Stimulated activated CD8-positive, alpha-beta memory T cell treated with anti-CD3 and anti-CD28 coated beads, Interleukin-4, amount 100 ng/mL, for 1 hour (primary cell): ENCODE results near the gene CTBS.
"Not testable (repeated sequence)": the region's sequence is repeated elsewhere in the genome, so short reads cannot be mapped to it uniquely, and the experiment has no call there.

ENCODE experiments used
- DNase-seq, 2 donors: peaks; one replicate each; pipeline ENCODE4 v3.0.0-alpha.2; 2020; ENCODE audit warnings: low read depth in 2 of 2, low spot score in 1 of 2

CTBS gene, protein sequence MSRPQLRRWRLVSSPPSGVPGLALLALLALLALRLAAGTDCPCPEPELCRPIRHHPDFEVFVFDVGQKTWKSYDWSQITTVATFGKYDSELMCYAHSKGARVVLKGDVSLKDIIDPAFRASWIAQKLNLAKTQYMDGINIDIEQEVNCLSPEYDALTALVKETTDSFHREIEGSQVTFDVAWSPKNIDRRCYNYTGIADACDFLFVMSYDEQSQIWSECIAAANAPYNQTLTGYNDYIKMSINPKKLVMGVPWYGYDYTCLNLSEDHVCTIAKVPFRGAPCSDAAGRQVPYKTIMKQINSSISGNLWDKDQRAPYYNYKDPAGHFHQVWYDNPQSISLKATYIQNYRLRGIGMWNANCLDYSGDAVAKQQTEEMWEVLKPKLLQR

DNA sequence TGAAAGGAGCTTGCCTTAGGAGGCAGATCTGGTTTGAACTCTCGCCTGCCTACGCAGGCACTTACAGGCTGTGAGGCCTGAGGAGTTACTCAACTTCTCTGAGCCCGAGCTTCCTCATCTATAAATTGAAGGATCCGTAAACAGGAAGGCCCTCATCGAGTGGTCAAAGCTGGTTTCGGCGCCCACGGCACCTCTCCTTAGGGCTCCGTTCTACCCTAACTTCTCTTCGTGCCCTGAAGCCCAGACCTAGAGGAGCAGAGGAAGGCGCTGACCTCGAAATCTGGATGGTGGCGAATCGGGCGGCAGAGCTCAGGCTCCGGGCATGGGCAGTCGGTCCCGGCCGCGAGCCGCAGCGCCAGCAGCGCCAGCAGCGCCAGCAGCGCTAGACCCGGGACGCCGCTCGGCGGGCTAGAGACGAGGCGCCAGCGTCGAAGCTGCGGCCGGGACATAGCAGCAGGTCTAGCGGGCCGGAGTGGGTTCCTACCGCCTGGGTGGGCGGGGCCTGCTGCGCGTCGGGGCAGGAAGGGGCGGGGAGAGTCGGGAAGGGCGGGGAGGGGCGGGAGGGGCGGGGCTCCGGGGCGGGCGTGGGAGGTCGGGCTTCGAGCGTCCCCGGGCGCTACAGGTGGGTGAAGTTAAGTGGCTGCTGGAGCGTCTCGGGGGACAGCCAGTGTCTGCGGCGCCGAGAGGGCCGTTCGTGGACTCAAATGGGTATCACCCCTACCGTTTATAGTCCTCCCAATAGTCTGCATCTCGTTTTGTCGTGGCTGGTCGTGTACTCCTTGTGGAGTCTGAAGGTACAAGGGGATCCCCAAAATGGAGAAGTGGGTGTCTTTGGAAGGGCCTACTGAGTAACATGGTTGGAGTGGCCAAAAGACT is at the start of gene CTBS:
Gene CTBS (minus strand): TSS at position 474 of the 876 bp plus-strand sequence. CDS start 25 bp downstream, at position 449.
- DNase-seq = peak; percentile 64 to 73

DNA sequence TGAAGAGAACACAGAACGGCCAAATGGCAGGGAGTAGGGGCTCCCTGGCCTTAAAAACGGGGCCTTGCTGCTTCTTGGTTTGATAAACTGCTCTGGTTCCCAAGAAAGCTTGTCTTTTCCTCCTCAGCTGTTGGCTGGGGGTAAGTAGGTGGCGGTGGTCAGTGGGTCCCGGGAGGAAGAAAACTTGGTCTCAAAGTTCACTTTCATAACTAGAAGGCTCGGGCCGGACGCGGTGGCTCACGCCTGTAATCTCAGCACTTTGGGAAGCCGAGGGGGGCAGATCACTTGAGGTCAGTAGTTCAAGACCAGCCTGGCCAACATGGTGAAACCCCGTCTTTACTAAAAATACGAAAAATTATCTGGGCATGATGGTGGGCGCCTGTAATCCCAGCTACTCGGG is 47.3 kb upstream of the CTBS start:
- no peak for DNase-seq

DNA sequence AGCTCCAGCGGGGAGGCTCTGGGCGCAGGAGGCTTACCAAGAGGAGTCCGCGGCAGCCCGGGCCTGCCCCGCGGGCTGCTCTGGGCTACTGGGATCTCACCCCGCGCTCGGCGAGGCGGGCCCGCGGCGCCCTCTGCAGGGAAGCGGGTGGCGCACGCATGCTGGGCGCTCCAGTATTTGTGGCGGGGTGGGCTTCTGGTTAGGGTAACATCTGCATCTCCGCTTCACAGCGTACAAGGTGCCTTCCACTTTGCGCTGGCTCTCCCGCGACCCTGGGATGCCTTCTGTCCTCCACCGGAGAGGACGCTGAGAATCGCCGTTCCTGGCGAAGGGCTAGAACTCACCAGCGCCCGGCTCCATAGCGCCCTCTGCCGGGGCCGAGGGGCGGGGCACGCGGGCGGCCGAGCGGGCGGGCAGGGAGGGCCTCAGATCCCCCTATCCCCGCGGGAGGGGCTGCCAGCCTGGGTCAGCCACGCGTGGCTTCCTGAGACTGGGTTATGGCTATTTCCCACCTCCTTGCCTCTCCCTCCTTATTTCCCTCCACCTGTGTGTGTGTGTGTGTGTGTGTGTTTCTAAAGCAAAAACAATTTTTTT is 46.6 kb upstream of the CTBS start:
- DNase-seq = peak; percentile 49

DNA sequence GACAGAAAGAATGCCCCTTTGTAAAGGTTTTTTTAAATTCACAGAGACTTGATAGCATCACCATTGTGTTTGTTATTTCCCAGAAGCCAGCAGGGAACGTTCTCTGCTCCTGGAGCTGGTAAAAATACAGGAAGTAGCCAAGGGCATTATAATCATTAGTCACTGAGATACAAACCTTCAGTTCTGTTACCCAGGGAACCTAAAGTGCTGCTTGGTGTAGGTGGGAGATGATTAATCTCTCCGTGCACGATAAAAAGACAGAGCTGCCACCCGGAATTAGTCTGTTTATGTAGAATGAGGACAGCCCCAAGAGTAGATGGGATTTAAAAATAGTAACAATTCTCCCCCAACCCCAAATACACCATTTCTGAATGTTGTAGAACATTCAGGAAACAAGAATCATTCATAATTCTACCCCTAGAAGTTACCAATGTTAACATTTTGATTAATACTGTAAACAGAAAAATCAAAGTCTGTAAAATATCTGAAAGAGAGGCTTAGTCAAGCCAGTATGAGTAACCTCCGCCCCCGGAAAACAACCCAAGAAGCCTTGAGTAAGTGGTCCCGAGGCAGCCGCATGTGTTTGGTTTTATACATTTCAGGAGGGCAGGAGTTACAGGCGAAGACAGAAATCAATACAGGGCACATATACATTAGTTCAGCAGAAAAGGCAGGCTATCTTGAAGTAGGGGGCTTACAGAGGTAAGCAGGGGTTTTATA is 45.3 kb upstream of the CTBS start:
- DNase-seq = no peak

DNA sequence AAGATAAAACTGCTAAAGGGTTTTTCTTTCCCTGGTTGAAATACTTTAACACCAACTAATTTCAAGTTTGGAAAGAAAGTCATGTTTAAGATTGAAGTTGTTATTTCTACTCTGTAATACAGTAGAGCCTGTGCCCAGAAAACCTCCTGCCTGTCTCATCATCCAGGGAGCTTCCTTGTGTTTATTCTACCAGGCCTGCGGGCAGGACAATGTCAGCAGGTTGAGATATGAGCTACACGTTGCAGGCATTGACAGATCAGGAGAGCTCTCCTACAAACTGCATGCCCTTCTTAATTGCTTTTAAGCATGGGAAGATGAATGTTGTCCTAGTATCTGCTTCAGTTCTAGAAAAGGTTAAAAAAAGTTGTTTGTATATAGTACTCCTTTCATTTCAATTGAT is 43.1 kb upstream of the CTBS start:
- no peak for DNase-seq

DNA sequence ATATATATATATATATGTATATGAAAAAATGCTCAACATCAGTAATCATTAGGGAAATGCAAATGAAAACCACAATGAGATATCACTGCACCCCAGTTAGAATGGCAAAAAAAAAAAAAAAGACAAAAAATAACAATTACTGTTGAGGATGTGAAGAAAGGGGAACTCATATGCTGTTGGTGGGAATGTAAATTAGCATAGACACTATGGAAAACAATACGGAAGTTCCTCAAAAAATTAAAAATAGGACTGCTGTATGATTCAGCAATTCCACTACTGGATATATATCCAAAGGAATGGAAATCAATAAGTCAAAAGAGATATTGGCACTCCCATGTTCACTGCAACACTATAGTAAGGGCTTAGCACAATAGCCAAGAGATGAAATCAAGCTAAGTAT is 41.5 kb upstream of the CTBS start:
- no peak for DNase-seq

DNA sequence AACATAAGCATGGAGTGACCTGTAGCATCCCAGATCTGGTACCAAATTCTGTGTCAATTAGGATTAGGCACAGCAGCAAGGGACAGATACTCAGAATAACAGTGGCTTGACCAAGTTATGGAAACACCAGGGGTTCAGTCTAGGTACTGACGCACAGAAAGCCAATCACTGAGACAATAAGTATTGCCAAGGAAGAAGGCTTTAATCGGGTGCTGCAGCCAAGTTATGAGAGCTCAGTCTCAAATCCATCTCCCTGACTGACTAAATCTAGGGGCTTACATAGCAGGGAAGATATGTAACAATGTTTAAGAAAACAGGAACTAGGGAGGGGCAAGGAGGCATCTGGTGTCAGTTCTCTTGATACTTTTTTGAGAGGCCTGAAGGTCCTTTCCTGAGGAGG is 39.6 kb upstream of the CTBS start:
- no peak for DNase-seq

DNA sequence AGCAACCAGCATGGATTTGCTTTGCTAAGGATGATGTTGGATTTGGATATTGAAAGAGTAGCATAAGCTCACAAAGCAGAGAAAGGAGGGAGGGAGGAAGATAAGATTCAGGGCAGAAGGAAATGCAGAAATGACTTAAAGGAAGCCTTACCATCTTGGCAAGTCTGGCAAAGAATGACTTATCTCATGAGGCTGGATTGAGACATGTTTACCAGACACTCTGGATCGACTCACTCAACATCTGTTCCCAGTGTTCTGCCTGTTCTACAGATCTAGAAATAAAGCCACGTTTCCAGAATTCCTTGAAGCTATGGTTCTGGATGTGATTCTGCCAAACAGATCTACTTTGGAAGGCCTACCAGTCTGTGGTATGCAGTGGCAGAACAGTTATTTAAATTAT is 38.8 kb upstream of the CTBS start:
- DNase-seq = no peak

DNA sequence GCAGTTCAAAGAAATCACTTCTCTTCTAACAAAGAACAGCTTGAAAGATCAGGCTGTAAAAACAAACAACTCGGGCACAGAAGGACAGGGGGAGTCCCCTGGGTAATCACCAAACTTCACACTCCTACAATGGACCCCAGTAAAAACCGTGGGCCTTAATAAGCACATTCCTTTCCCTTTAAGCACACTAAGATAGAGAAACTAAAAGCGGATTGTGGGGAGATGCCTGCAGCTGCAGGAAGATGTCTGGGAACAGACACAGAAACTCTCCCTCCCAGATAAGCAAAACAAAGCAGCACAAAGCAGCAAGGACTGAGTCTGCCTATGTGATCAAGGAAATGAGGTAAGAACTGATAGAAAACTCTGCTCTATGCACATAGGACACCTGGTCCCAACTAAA is 37.6 kb upstream of the CTBS start:
- DNase-seq = no peak

DNA sequence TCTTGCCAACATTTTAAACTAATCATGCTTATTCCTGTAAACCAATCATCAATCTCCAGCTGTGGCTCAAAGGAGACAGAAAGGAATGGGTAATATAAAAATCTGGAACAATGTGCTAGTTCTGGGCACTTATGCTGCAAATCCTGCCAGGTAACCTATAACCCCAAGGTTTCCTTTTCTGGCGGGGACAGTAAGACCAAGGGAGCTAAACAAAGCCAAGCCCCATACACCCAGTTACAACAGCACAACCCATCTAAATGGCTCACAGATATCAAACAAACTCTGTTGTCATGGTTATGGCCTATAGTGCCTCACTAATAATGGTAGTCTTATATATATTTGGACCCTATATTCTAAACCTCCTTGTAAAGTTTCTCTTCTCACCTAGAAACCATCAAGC is 36.9 kb upstream of the CTBS start:
- DNase-seq = no peak

DNA sequence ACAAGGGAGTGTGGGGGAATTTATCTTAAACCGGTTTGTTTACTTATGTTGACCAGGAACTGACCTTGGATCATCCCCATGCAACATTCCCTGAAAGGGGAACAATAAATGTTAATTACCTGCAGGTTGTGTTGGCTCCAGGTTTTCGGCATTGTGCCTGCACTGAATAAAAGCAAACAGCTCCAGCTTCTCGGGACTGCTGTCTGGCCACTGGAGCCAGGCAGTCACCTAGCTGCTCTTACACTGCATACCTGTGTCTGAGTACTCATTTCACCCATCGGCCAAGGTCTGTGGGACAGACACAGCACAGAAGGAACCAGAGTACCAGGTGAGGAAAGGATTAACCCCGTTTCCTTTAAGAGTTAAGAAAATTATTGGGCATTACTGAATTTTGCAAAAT is 32.7 kb upstream of the CTBS start:
- DNase-seq = no peak

DNA sequence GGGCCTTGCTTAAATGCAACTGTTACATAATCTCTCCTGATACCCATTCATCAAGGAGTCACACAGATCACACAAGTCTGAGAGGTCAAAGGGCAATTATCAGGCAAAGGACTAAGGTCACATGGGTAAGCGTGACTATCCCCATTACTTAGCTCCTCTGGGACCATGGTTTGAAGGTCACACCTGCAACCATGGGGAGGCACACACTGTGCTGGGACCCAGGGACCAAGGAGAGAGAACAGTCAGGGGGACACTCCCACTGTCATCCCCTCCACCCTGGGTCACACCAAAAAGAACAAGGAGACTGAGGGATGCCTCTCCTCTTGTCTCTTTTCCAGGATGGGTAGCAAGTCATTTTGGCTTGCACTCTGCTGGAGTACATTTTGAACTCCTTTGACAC is 30.9 kb upstream of the CTBS start:
- DNase-seq = no peak

DNA sequence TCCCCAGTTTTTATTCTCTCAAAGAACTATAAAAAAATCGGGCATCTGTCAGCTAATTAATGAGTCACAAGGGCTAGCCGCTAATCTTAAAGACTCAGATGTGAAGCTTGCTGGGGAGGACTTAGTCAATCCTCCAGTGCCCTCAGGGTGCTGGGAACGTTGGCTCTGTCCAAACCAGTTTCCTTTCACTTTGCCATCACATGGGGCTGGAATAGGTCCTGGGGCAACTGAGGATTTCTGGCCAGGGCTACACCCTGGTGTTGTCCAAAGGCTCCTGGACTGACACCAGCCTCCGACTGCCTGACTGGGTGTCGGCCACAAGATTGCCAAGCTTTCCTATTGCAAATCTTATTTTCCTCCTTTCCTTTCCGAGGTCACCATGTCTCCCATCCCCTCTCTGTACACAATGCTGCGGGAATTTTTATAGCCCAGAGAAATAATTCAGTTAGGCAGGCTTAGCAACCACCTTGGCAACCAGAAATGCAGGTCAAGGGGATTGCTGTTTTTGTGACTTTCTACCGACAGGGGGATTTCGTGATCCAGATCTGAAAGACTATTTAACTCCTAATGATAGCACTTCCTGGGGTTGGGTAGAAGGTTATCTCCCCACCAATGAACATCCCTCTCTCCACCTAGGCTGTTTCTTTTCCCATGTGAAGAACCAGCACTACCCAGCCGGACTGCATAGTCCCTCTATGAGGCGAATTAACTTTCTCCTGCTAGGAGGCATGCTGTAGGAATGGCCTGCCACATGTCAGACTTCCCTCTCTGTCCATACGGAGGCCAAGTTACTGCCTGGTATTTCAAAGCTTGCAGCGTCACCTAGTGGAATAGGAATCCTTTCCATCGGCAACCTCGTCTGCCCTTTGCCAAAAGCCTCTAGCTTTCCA is 29.9 kb upstream of the CTBS start:
- DNase-seq = no peak

DNA sequence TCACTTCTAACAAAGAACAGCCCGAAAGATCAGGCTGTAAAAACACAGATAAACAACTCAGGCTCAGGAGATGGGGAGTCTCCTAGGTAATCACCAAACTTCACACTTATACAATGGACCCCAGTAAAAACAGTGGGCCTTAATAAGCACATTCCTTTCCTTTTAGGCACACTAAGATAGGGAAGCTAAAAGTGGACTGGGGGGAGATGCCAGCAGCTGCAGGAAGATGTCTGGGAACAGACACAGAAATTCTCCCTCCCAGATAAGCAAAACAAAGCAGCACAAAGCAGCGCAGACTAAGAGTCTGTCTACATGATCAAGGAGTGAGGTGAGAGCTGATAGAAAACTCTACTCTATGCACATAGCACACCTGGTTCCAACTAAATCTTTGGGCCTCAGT is 29.0 kb upstream of the CTBS start:
- no peak for DNase-seq

DNA sequence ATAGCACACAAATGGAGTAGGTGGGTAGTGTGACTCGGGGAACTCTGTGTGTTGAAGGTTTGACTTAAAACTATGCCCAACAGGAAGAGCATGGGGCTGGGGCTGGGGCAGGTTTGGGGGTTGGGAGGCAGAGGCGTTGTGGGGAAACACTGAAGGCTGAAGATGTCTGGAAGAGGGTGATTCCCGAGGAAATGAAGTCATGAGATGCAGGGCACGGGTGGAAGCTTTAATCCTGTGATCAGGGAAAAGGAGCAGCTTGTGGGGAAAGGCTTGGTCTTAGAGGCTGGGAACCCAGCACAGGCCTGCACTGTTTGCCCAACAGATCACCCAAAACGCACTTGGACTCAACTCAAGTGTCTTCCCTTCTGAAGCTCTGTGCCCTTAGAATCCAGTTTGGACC is 26.6 kb upstream of the CTBS start:
- no peak for DNase-seq

DNA sequence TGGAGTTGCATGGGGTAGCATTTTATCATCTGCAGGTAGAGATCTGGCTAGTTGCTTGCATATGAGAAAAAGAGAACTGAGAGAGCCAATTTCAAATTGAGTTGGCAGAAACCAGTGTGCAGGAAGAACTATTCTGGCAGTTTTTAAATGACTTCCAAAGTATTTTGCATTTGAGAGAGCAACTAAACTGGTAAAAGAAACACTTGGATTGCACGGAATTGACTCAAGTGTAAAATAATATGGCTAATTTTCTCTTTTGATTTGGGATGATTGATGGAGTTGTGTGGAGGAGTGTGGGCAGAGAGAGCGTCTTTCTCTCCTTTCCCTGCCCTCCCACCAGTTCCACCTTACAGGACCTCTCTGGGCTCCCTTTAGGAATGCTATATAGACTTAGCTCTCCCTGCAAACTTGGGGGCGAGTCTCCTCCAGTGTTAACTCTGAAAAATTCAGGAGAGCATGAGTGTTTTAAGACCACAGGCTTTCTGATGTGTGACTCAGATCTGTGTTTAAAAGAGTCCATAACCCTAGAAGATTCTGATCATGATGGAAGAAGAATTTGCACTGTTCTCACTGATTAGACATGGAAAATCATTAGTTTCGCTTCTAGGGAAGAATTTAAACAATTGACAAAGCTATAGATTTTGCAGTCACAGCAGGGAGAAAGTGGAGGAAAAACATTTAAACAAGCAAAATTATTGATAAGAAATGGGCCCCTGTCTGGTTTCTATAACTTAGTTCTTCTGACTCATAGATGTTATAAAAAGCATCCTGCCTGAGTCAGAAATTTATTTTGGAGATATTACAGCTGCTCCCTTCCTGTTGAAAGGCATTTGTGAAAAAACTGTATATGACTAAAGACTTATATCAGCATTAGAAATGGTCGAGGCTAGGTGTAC is 24.9 kb upstream of the CTBS start:
- DNase-seq = no peak

DNA sequence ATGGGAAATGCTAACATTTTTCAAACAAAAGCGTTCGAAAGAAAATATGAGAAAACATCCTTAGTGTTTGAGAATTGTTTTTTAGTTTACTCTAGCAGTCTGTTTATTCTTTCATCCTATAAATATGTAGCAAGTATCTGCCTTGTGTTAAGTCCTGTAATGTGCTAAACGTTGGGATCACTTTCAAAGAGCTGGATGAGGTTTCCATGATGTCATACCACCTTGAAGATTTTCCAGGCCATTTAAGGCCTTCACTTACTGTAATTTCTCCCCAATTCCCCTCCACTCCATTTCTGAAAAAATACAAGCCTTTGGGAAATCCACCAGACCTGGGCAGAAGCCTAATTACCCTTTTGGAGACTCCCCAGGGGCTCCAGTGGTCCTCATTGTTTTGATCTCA is 24.2 kb upstream of the CTBS start:
- DNase-seq = no peak

DNA sequence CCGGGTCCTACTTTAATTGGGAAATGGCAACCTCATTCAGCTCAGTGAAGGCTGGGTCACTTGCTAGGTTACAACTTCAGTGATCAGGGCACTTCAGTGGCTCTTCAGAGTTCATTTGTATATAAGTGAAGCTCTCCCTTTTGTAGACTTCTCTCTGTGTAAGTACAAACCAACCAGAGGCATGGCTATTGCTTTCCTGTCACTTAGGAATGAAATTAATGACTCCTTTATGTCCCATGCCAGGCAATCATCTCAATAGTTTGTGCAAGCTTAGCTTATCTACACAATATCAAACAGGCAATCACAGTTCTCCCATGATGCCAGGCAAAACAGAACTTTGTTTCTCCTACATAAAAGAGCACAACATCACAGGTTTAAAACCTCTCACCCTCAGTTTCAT is 22.8 kb upstream of the CTBS start:
- DNase-seq = no peak

DNA sequence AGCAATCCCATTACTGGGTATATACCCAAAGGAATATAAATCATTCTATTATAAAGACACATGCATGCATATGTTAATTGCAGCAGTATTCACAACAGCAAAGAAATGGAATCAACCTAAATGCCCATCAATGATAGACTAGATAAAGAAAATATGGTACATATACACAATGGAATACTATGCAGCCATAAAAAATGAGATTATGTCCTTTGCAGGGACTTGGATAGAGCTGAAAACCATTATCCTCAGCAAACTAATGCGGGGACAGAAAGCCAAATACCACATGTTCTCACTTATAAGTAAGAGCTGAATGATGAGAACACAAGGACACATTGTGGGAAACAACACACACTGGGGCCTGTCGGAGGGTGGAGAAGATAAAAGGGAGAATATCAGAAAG is 20.7 kb upstream of the CTBS start:
- not testable (repeated sequence) for DNase-seq
